Stimulated activated CD8-positive, alpha-beta memory T cell treated with anti-CD3 and anti-CD28 coated beads, Interleukin-15, amount 100 ng/mL, for 48 hours (primary cell): Measurements from ENCODE around the gene KCNG1.
"Not testable (repeated sequence)": the region's sequence is repeated elsewhere in the genome, so short reads cannot be mapped to it uniquely, and the experiment has no call there.

Source experiments
- DNase-seq, 2 donors: peaks; one replicate each; pipeline ENCODE4 v3.0.0-alpha.2; 2020; ENCODE audit warnings: low read depth in 2 of 2

The KCNG1 gene

GRCh38 chr20:50987493-50988210 is 35.3 kb downstream of the KCNG1 start:
- peak in 1 of 2 donors; percentile 32 for DNase-seq

- no peak for DNase-seq
Observed at GRCh38 chr20:50983321-50983720, 39.6 kb downstream of the KCNG1 start.

DNA sequence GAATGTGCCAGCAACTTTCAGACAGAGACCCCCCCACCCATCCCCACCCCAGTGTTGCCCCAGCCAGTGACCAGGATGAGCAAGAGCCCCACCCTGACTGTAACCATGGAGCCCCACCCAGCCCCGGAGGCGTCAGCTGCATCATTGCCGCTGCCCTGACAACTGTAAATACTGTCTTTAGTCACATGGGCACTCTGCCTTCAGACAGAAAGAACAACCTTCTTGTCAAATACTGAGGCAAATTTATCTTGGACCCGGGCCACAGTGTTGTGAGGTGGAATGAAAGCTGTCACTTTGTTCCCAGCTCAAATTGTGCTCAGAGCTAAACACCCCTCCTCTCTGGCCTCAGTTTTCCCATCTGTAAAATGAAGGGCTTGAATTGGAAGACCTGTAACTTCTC is 40.5 kb downstream of the KCNG1 start:
- DNase-seq, result no peak

GRCh38 chr20:50981714-50982048 is 41.2 kb downstream of the KCNG1 start:
- no peak for DNase-seq

DNA sequence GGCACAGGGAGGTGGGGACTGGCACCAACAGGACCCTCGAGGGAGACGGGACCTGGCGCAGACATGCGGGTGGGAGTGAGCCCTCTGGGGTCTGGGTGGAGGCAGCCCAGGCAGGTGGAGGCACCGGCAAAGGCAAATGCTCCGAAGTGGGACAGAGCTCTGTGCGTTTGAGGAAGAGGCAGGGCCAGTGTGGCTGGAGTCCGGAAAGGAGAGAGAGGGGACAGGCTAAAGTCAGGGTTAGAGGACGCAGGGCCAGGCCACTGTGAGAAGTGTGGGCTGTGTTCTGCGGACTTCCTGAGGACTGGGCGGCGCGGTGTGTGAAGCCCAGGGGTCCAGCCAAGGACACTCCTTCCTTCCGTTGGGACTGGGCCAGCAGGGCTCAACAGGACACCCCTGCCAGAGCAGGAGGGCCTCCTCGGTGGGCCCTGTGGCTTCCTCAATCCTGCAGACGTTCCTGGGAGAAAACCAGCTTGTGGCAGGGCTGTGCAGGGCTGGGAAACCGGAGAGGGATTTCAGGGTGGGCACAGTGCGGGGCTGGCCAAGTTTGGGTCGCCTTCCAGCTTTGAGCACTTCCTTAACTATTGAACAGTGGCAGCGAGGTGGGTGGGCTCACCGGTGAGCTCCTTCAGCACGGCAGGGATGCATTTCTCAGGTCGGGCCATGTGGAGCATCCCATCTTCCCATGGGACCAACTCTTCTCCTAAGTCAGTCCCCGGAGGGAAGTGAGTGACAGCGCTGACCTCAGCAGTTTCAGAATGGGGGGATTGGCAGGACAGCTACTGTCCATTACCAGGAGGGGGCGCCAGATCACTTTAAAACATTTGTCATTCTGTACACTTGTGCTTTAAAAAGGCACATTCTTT is 41.8 kb downstream of the KCNG1 start:
- peak in 1 of 2 donors; percentile 49 for DNase-seq

GRCh38 chr20:50980071-50980681 is 42.7 kb downstream of the KCNG1 start:
- peak in 1 of 2 donors; percentile 47 for DNase-seq

GRCh38 chr20:50978533-50978932 is 44.4 kb downstream of the KCNG1 start:
- not testable (repeated sequence) for DNase-seq

DNA sequence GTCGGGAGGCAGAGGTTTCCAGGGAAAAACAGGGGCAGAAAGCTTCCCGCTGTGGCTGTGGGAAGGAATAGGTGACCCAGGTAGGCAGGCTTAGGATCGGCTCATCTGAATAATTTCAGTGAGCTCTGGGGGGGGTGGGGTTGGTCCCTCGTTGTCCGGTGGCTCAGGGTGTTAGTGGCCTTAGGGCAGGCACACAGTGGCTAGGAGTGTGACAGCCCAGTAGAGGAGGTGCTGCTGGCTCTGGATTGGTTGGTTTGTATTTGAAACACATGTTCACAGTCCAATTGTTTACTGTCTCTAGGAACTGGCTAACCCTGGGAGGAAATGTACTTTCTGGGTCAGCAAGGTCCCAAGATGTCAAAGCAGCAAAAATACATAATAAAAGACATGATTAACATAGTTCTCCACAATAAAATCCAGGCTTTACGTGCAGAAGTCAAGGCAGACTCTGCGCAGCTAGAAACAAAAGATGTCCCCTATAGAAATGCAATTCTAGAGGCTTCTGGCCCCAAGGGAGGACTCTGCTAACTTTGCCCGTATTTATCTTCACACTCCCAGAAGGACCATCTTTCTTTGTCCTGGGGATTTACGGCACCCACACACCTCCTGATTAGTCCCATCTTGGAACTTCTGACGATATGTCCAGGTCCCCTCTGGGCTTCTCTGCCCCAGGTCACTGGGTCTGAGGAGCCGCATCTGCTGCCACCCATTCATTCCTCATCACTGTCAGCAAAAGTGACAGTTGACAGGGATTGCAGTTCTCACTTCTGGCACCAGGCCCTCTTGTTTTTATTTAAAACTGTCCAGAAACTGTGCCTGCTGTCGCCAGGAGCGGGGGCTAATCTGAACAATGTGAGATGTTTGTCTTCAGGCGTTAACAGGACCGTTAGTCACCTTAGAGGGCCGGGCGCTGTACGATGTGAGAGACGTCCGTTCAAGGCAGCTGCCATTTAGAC is 45.6 kb downstream of the KCNG1 start:
- DNase-seq, result no peak

DNA sequence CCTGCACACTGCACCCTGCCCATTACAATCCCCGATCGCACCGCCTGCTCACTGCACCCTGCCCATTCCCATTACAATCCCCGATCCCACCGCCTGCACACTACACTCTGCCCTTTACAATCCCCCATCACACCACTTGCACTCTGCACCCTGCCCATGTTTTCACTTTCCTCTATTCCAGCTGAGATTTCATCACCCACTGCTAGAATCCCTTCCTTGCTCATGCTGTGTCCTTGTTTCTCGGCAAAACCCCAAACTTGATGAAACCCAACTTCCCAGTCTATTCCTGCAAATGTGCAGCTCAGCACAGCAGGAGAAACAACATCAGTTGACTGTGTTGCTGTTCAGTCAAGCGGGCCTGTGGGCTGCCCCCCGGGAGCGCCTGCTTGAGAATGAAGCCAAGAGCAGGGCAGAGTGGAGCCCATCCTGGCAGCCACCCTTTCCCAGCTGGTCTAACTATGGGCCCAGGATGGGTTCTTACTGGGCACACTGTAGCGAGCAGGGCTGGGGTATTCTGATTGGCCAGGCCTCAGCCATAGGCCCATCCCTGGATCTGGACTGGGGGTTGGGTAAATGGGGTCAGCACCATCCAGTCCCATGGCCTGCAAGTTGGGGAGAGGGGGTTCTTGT is 47.1 kb downstream of the KCNG1 start:
- no peak for DNase-seq

DNA sequence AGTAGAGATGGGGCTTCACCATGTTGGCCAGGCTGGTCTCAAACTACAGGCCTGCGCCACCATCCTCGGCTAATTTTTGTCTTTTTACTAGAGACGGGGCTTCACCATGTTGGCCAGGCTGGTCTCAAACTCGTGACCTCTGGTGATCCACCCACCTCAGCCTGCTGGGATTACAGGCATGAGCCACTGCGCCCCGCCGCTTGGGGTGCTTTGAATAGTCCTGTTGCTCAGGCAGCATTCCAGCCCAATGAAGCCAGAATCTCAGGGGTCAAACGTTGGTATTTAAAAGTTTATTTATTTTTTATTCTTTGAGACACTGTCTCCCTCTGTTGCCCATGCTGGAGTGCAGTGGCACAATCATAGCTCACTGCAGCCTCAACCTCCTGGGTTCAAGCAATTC is 53.0 kb downstream of the KCNG1 start:
- DNase-seq, result no peak

DNA sequence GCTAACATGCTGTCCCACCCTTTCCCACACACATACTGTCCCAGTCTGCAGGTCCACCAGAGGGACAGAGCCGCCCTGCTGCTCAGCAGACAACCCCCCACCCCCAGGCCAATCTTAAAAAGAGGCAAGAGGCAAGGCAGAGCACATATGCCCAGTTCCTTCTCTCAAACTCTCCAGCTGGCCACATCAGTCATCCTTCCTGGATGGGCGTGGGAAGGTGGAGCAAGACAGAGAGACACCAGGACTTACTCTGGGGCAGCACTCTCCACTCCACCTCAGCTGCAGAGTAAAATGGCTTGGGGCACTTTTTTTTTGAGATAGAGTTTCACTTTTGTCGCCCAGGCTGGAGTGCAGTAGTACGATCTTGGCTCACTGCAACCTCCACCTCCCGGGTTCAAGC is 53.5 kb downstream of the KCNG1 start:
- DNase-seq, result no peak

DNA sequence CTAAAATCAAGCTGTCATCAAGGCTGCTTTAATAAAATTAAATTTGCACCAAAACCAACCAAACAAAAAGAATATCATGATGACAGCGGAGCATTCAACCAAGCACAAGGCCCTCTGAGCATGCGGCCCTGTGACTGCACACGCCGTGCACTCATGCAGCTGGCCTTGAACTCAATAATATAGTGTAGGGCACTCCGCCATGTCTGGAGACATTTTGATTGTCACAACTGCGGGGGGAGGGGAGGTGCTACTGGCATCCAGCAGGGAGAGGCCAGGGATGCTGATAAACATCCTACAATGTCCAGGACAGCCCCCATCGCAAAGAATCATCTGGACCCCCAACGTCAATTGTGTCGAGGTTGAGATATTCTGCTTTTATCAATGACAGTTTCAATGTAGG is 54.6 kb downstream of the KCNG1 start:
- no peak for DNase-seq

DNA sequence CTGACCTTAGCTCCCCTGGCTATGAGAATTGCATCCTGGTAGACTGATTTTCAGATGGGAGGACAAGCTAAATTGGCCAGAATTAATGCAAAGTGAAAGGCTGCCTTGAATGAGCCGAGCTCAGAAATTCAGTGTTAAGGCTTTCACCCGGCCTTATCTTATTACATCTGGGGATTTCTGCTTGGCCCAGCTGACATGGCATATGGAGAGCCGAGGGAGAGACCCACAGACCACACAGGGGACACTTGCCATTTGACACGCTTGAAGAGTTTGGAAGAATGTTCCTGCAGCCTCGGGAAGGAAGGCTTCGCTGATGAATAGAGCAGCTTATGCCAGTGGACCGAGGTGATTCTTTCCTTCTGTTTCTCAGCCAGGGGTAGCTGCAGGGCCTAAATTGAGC is 55.3 kb downstream of the KCNG1 start:
- DNase-seq, result no peak

GRCh38 chr20:50959543-50960126 is 63.3 kb downstream of the KCNG1 start:
- no peak for DNase-seq

DNA sequence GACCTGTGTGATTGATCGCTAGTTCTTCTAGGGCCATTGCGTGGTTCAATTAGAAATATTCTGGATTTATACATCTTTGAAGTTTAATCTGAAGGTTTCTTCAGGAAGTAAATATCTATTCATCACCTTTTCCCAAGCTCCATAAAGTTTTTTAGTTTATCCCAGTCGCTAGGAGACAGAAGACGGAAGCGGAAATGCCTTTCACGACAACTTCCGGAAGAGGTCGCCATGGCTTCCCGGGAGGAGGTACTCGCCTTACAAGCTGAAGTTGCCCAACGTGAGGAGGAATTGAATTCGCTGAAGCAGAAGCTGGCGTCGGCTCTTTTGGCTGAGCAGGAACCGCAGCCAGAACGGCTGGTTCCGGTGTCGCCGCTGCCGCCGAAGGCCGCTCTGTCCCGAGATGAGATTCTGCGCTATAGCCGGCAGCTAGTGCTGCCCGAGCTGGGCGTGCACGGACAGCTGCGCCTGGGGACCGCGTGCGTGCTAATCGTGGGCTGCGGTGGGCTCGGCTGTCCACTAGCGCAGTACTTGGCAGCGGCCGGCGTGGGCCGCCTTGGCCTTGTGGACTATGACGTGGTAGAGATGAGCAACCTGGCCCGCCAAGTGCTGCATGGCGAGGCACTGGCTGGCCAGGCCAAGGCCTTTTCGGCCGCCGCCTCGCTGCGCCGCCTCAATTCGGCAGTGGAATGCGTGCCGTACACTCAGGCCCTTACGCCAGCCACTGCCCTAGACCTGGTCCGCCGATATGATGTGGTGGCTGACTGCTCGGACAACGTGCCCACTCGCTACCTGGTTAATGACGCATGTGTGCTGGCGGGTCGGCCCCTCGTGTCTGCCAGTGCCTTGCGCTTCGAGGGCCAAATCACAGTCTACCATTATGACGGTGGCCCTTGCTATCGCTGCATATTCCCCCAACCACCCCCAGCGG is 64.0 kb downstream of the KCNG1 start, which contains the start of gene MOCS3:
TSS of gene MOCS3 (plus strand) at position 204 of the 928 bp plus-strand sequence. CDS start at position 229, 25 bp downstream.
- DNase-seq, result peak; percentile 66 to 70

GRCh38 chr20:50957798-50958614 is 64.9 kb downstream of the KCNG1 start, which contains the start of gene DPM1:
TSS of gene DPM1 (minus strand) at chr20:50958532. CDS start at chr20:50958523, 9 bp downstream.
- DNase-seq, result peak; percentile 71 to 76

- DNase-seq, result no peak
Observed at GRCh38 chr20:50957276-50957675, 65.6 kb downstream of the KCNG1 start.

DNA sequence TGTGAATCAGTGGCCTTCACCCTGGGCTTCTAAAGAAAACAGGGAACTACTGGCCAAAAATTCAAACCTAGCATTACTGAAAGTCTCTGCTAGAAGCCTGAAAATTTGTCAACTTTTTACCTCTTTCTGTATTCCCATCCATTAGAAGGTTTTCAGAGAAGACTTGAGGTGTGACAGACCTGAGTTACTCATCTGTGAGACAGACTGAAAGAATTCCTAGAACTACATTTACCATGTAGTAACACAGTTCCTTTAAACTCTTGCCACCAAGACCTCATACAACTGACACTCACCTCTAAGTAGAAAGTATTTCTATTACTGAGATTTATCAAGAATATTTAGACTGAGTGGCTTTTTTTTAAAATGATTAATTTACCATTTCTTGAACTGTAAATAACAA is 69.1 kb downstream of the KCNG1 start:
- DNase-seq, result no peak
